Heart left ventricle (tissue), 16 donors: ENCODE measurements around the gene GZF1. TPM values are rescaled to one million over a fixed set of nuclear protein-coding genes. Genes with fewer than 3 reads are reported as not detected.

Experiments
- ATAC-seq, 4 donors: fragments of 200-7000 bp; cut with Tn5 transposase; one replicate each; pipeline ENCODE4 v1.9.1; 2020 to 2022; ENCODE audit warnings: moderate library complexity in 4 of 4, mild to moderate bottlenecking in 3 of 4, moderate number of reproducible peaks in 1 of 4
- DNase-seq, 5 donors: peaks; one replicate each; pipeline ENCODE4 v3.0.0-alpha.2; 2020
- H3K27ac ChIP-seq, 12 donors: fragments of 200-600 bp; sonication (generic) in 4 of 12; one replicate each; pipeline versions ENCODE4 v1.5.0 to v1.8.0; 2016 to 2022; ENCODE audit warnings: mild to moderate bottlenecking in 2 of 12
- H3K27me3 ChIP-seq, 9 donors: fragments of 200-600 bp; sonication (generic) in 2 of 9; one replicate each; pipeline versions ENCODE4 v1.5.1 to v1.8.0; 2016 to 2022; ENCODE audit warnings: mild to moderate bottlenecking in 3 of 9
- H3K36me3 ChIP-seq, 9 donors: fragments of 200-600 bp; sonication (generic) in 2 of 9; one replicate each; pipeline versions ENCODE4 v1.5.0 to v1.8.0; 2018 to 2022; ENCODE audit warnings: mild to moderate bottlenecking in 2 of 9
- H3K4me1 ChIP-seq, 12 donors: fragments of 200-600 bp; sonication (generic) in 4 of 12; one replicate each; pipeline versions ENCODE4 v1.5.0 to v1.8.0; 2016 to 2022; ENCODE audit warnings: mild to moderate bottlenecking in 3 of 12
- H3K4me3 ChIP-seq, 12 donors: fragments of 200-600 bp; sonication (generic) in 4 of 12; one replicate each; pipeline versions ENCODE4 v1.5.0 to v1.8.0; 2017 to 2022; ENCODE audit warnings: mild to moderate bottlenecking in 9 of 12, moderate library complexity in 4 of 12
- H3K9me3 ChIP-seq, 12 donors: fragments of 200-600 bp; sonication (generic) in 4 of 12; one replicate each; pipeline versions ENCODE4 v1.5.0 to v1.8.0; 2016 to 2022; ENCODE audit warnings: mild to moderate bottlenecking in 1 of 12
- POLR2A ChIP-seq, 2 donors: fragments of 450-650 bp; IDR thresholded peaks; one replicate each; pipeline ENCODE4 v1.6.1; 2017; ENCODE audit warnings: antibody characterized with exemption in 2 of 2, mild to moderate bottlenecking in 2 of 2, moderate library complexity in 2 of 2
- WGBS, 4 donors: extraction: QIAGEN DNeasy Blood & Tissue Kit in 2 of 4; methylation state at CpG; one replicate each; pipeline versions ENCODE4 v1.1.5 to v1.1.7; 2013 to 2018; 5-methylcytosine and 5-hydroxymethylcytosine counted together
- intact Hi-C, 10 donors: fragments of 100-400 bp; cut with DNase I; formaldehyde crosslinking; loops; one replicate each; pipeline versions ENCODE4 v1.11.1 to v1.14.2; 2022
- polyA plus RNA-seq, 2 donors: library from polyadenylated mRNA; stranded (reverse); fragments of 200-250 nt; gene quantifications; one replicate each; pipeline ENCODE4 v1.2.3, GENCODE V29; 2013
- total RNA-seq, 9 donors: library from RNA; depleted of rRNA in 2 of 9; stranded (reverse); fragments of >200 nt in 2 of 9; fragmentation: NEBNext Ultra II Directional in 3 of 9; extraction: Animal tissue kit (Norgen Biotek cat#: 25700) in 3 of 9; gene quantifications; one replicate each; pipeline versions ENCODE4 v1.1.0 to v1.2.4, GENCODE V29; 2016 to 2023
- TF ChIP-seq, protein P1 (sequence below), 12 donors: fragments of 200-600 bp; sonication (generic) in 4 of 12; IDR thresholded peaks; one replicate each; pipeline versions ENCODE4 v1.5.0 to v1.8.0; 2018 to 2022; ENCODE audit warnings: antibody characterized with exemption in 12 of 12, mild to moderate bottlenecking in 5 of 12
- donor health status: ischemic (EF 13 %, LVEDD 7.1; RV severe dilation, severe dysfunction).
- donor health status: healthy with polysubstance abuse.
- donor health status: DM: no; HTN: yes; CAD: no.
- donor health status: DM: no; HTN: no; CAD: no.
- donor health status: ischemic (EF 25% LVEDD 6.9; RV normal size, moderate dysfunction).
- donor health status: ischemic (EF 25% LVEDD 5.7; RV mildly dilated, moderate dysfunction).
- donor health status: healthy.
- donor health status: DM: yes; HTN: yes; CAD: no.
- donor health status: ischemic (EF 35%, LVEDD 5.7; RV mildly dilated, moderate dysfunction).
- donor health status: nonischemic (EF 11% LVEDD 7.7; RV severe dilation, severe dysfunction).
- donor health status: DM: yes; HTN: yes; CAD: no.
- donor health status: PGD.
- donor health status: ischemic (EF 29% LVEDD 5.4; RV normal size, mild dysfunction).
- donor health status: nonischemic (EF 23%, LVEDD 6.1; RV moderate dilation, normal function).

Gene GZF1
- total and polyA plus RNA-seq, 11 donors = 8.6 to 34.6 (median 24.5) TPM

DNA sequence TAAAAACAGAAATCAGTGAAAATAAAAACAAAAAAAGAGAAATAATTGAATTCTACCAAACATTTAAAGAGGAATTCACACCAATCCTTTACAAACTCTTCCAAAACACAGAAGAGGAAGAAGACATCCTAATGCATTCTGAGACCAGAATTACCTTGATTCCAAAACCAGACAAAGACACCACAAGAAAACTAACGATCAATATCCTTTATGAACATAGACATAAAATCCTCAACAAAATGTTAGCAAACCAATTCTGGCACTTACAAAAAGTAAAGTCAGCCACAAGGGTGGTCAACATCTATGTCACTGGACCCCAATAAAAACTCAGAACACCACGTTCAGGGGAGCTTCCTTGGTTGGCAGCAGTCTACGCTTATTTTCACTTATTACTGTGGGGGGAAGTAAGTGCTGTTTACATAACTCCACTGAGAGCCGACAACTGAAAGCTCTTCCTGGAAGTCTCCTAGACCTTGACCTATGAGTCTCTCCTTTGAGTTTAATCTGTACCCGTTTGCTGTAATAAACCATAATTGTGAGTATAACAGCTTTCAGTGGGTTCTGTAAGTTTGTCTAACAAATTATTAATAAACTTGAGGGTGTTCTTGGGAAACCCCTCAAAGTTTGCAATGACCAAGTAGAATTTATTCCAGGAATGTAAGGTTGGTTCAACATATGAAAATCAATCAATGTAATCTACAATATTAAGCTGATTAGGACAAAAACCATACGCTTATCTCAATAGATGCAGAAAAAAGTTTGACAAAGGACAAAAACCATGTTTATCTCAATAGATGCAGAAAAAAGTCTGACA, 24.5 kb downstream of the GZF1 start:
- intact Hi-C loops = no loop called here

DNA sequence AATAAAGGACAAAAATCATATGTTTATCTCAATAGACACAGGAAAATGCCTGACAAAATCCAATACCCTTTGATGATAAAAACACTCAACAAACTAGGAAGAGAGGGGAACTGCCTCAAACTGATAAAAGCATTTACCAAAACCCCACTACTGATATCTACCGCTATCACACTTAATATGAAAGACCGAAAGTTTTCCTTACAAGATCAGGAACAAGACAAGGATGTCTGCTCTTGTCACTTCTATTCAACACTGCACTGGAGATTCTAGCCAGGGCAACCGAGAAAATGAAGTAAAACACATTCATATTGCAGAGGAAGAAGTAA, 25.1 kb downstream of the GZF1 start:
- Histone ChIP-seq H3K4me1 (peaks cover 0 to 20% (median 0%) of the 10 kb centered on the region in 12 donors), H3K27ac (no peak overlapping the region), H3K9me3 (no peaks in the 10 kb centered on the region), H3K36me3 (peaks cover 0 to 58% (median 38%) of the 10 kb centered on the region in 9 donors), H3K27me3 (no peaks in the 10 kb centered on the region), H3K4me3 (no peak overlapping the region)
- ATAC-seq (no peak), DNase-seq (no peak)
- intact Hi-C loops = no loop called here
- TF ChIP-seq POLR2A (IDR thresholded peaks at IDR 0.05) = no peak
- TF ChIP-seq, protein P1, sequence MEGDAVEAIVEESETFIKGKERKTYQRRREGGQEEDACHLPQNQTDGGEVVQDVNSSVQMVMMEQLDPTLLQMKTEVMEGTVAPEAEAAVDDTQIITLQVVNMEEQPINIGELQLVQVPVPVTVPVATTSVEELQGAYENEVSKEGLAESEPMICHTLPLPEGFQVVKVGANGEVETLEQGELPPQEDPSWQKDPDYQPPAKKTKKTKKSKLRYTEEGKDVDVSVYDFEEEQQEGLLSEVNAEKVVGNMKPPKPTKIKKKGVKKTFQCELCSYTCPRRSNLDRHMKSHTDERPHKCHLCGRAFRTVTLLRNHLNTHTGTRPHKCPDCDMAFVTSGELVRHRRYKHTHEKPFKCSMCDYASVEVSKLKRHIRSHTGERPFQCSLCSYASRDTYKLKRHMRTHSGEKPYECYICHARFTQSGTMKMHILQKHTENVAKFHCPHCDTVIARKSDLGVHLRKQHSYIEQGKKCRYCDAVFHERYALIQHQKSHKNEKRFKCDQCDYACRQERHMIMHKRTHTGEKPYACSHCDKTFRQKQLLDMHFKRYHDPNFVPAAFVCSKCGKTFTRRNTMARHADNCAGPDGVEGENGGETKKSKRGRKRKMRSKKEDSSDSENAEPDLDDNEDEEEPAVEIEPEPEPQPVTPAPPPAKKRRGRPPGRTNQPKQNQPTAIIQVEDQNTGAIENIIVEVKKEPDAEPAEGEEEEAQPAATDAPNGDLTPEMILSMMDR (IDR thresholded peaks at IDR 0.05) = no peak
- 92 to 97% (median 95%) methylated on average over 3 of the region's 3 CpGs for WGBS, 4 donors

More for the DNA sequence above, 24.5 kb downstream of the GZF1 start:
- Histone ChIP-seq H3K36me3 (peaks cover 0 to 53% (median 35%) of the 10 kb centered on the region in 9 donors), H3K27ac (peak overlapping the region in 2 of 12 donors; percentile 7 to 12), H3K27me3 (no peaks in the 10 kb centered on the region), H3K4me3 (no peak overlapping the region), H3K9me3 (no peaks in the 10 kb centered on the region), H3K4me1 (peaks cover 0 to 25% (median 0%) of the 10 kb centered on the region in 12 donors)
- ATAC-seq (no peak), DNase-seq (no peak)
- 63 to 75% (median 66%) methylated on average over 6 of the region's 6 CpGs for WGBS, 4 donors
- TF ChIP-seq, protein P1 (IDR thresholded peaks at IDR 0.05) = no peak
- TF ChIP-seq POLR2A (IDR thresholded peaks at IDR 0.05) = no peak

DNA sequence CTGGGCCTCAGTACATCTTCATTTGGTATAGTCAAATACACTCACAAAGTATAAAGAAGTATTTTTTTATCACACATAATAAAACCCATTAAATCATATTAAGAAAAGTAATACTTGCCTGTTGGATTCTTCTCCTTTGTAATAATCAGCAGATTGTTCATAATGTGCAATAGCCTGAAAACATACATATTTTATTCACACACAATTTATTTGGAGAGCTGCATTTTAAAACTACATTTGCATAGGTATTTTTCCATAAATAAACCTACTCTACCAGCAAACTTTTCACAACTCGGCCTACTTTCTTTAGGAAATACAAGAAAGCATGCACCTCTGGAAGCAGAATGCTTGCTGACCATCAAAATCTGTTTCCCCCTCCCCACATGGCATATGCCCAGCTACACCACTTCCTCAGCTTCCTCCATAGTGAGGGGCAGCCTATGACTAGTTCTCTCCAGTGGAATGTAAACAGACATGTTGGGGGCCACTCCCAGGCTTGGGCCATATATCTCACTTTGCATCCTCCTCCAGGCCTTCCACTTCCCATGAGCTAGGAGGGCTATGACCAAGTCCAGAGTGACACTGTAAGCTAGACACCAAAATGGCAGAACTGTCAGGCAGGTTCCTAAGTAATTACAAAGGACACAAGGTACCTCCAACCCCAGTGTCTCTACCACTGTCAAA, 28.3 kb downstream of the GZF1 start:
- no peaks in the 10 kb centered on the region for H3K27me3 ChIP-seq
- WGBS, 4 donors = 91 to 100% (median 96%) methylated on average over 1 of the region's 1 CpG
- TF ChIP-seq, protein P1 (IDR thresholded peaks at IDR 0.05) = no peak
- TF ChIP-seq POLR2A (IDR thresholded peaks at IDR 0.05) = no peak
- DNase-seq (no peak), ATAC-seq (no peak)
- H3K36me3 ChIP-seq = peaks cover 0 to 76% (median 62%) of the 10 kb centered on the region in 9 donors
- no peak overlapping the region for H3K27ac ChIP-seq
- H3K9me3 ChIP-seq = no peaks in the 10 kb centered on the region
- peaks cover 0 to 16% (median 0%) of the 10 kb centered on the region in 12 donors for H3K4me1 ChIP-seq
- no peak overlapping the region for H3K4me3 ChIP-seq
- intact Hi-C loops = no loop called here

DNA sequence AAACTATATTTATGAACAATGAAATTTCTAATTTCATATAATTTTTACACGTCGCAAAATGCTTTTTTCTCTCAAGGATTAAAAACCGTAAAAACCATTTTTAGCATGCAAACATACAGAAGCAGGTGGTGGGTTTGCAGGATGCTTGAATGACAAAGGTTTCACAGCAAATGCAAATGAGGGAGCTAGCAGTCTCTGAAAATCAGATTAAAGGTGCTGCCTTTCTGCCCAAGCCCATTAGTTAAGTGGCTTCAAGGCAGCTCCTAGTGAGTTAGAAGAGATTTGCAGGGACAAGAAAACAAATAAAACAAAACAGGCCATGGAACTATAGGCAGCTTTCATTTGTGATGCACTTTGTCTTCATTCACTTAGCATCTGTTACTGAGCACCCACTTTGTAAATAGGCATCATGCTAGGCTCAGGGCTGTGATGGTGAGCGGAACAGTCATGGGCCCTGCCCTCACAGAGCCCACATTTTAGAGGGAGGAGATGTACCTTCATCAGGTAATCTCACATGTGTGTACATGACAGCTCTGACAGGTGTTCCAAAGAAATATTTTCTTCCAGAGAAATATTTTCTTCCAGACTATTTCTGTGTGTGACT, 29.8 kb downstream of the GZF1 start:
- 94 to 97% (median 95%) methylated on average over 4 of the region's 4 CpGs for WGBS, 4 donors
- no peaks in the 10 kb centered on the region for H3K9me3 ChIP-seq
- ATAC-seq (no peak), DNase-seq (no peak)
- peaks cover 0 to 10% (median 2%) of the 10 kb centered on the region in 12 donors for H3K4me1 ChIP-seq
- H3K4me3 ChIP-seq = no peak overlapping the region
- intact Hi-C loops = no loop called here
- H3K36me3 ChIP-seq = peaks cover 0 to 81% (median 64%) of the 10 kb centered on the region in 9 donors
- TF ChIP-seq, protein P1 (IDR thresholded peaks at IDR 0.05) = no peak
- TF ChIP-seq POLR2A (IDR thresholded peaks at IDR 0.05) = no peak
- no peak overlapping the region for H3K27ac ChIP-seq
- H3K27me3 ChIP-seq = no peaks in the 10 kb centered on the region
